ENCODE data around the gene WDR20. TPM values are rescaled to one million over a fixed set of nuclear protein-coding genes. Genes with fewer than 3 reads are reported as not detected.

WDR20 gene
- total RNA-seq, 2 donors from 2014 or later: 12.2 to 15.5 TPM

DNA sequence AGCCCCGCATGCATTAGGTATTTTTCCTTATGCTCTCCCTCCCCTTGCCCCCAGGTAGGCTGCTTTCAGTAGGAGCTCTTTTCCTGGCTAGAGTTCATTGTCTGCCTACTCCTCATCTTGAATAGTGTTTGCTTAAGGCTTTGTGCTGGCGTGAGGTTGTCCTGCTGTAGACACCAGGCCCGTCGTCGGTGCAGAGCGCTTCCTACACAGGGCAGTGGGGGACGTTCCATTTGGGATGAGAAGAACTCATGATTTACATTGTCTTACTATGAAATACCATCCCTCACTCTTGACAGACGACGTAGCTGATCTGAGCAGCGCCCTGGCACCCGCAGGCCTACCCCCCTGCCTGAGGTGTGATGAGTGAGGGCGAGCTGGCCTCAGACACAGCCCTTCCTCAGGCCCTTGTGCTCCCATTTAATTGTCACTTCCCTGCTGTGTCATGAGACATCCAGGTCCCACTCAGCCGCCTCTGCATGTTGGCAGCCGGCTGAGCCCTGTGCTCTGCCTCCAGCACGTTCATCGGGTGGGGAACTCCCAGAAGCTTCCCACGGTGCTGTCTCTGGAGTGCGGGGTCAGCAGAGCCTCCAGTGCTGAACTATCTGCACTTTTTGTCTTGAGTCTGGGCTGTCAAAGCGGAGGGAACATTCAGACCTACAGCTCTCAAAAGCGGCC, 76.0 kb downstream of the WDR20 start:
- no peak overlapping the region for H3K4me3 ChIP-seq
- no peak for ATAC-seq
- no peaks in the 10 kb centered on the region for H3K9me3 ChIP-seq
- H3K27ac ChIP-seq: no peak overlapping the region
- no peaks in the 10 kb centered on the region for H3K36me3 ChIP-seq (replicated peaks in 1 of 2; ENCODE audit: insufficient read depth in 1 of 2, low read depth in 2 of 2)
- WGBS, 2 donors: 86 to 92% methylated on average over 13 to 20 of the region's 20 CpGs
- intact Hi-C loops (cut with DNase I): no loop called here
- H3K27me3 ChIP-seq: no peaks in the 10 kb centered on the region
- DNase-seq: no peak
- TF ChIP-seq, protein P1, sequence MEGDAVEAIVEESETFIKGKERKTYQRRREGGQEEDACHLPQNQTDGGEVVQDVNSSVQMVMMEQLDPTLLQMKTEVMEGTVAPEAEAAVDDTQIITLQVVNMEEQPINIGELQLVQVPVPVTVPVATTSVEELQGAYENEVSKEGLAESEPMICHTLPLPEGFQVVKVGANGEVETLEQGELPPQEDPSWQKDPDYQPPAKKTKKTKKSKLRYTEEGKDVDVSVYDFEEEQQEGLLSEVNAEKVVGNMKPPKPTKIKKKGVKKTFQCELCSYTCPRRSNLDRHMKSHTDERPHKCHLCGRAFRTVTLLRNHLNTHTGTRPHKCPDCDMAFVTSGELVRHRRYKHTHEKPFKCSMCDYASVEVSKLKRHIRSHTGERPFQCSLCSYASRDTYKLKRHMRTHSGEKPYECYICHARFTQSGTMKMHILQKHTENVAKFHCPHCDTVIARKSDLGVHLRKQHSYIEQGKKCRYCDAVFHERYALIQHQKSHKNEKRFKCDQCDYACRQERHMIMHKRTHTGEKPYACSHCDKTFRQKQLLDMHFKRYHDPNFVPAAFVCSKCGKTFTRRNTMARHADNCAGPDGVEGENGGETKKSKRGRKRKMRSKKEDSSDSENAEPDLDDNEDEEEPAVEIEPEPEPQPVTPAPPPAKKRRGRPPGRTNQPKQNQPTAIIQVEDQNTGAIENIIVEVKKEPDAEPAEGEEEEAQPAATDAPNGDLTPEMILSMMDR (IDR thresholded peaks at IDR 0.05): no peak
- TF ChIP-seq POLR2A (IDR thresholded peaks at IDR 0.05): no peak
- H3K4me1 ChIP-seq: no peaks in the 10 kb centered on the region

DNA sequence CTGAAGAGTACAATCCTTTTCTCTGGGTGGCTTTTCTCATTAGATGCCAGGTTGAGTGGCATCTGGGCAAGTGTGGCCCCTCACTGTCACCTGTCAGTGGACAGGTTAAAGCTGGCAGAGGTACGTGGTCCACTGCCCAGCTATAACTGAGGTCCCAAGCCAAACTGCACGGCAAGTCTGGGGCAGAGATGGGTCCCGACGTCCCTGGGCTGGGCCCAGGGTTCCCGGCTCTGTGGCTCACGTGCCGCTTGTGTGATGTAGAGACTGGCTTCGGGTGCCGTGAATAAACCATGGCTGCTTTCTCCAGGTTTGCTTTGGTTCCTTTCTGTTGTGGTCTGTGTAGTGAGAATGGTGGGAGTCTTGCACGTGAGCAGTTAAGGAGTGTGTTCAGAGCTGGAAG, 77.7 kb downstream of the WDR20 start:
- H3K4me1 ChIP-seq: no peaks in the 10 kb centered on the region
- TF ChIP-seq POLR2A (IDR thresholded peaks at IDR 0.05): no peak
- TF ChIP-seq, protein P1 (IDR thresholded peaks at IDR 0.05): no peak
- no peak overlapping the region for H3K4me3 ChIP-seq
- no peak overlapping the region for H3K27ac ChIP-seq
- 96% methylated on average over 10 of the region's 10 CpGs for WGBS, 2 donors
- no peaks in the 10 kb centered on the region for H3K9me3 ChIP-seq
- H3K36me3 ChIP-seq (replicated peaks in 1 of 2; ENCODE audit: insufficient read depth in 1 of 2, low read depth in 2 of 2): no peaks in the 10 kb centered on the region
- no peaks in the 10 kb centered on the region for H3K27me3 ChIP-seq
- DNase-seq: no peak
- ATAC-seq: no peak
- intact Hi-C loops (cut with DNase I): no loop called here

DNA sequence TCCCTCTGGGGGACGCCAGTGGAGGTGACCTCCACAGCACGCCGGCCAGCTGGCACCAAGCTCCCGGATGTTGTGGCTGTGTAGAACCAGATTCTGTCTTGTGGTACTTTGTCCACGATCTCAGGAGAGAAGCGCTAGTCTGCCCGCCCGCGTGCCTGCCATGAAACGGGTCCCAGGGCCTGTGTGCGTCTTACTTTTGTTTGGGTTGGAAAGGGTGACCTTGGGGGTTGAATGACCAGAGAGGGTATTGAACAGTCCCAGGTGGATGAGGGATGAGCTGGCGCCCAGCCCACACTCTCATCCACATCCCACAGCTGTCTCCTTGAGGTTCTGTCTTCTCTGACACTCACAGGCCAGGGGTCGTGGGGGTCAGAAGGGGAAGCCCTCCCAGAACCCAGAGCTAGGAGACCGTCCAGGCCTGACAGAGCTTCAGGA, 78.3 kb downstream of the WDR20 start:
- no peak for ATAC-seq
- Histone ChIP-seq H3K9me3 (no peaks in the 10 kb centered on the region), H3K36me3 (replicated peaks in 1 of 2; ENCODE audit: insufficient read depth in 1 of 2, low read depth in 2 of 2) (no peaks in the 10 kb centered on the region), H3K27ac (no peak overlapping the region), H3K4me3 (no peak overlapping the region), H3K27me3 (no peaks in the 10 kb centered on the region), H3K4me1 (no peaks in the 10 kb centered on the region)
- no peak for TF ChIP-seq POLR2A (IDR thresholded peaks at IDR 0.05)
- TF ChIP-seq, protein P1 (IDR thresholded peaks at IDR 0.05): no peak
- no peak for DNase-seq
- WGBS, 2 donors: 83 to 86% methylated on average over 10 to 14 of the region's 14 CpGs
- intact Hi-C loops (cut with DNase I): no loop called here

DNA sequence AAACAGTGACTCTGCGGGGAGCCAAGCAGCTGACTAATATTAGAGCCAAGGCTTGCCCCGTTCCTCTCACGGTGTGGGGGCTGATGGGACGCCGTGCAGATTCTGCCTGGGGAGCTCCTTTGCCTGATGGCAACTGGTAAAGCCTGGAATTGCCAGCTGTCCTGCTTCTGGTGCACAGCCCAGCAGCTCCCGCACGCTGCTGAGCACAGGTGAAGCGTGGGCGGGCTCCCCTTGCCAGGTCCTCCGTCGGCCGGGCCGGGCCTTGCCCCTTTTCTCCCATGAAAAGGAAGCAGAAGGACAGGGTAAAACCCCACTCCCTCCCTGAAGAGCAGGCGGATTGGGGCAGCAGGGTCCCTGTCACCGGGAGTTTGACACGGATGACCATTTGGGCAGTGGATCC, 79.0 kb downstream of the WDR20 start:
- Histone ChIP-seq H3K4me3 (no peak overlapping the region), H3K36me3 (replicated peaks in 1 of 2; ENCODE audit: insufficient read depth in 1 of 2, low read depth in 2 of 2) (no peaks in the 10 kb centered on the region), H3K27ac (no peak overlapping the region), H3K9me3 (no peaks in the 10 kb centered on the region), H3K4me1 (no peaks in the 10 kb centered on the region), H3K27me3 (no peaks in the 10 kb centered on the region)
- 74 to 83% methylated on average over 12 to 16 of the region's 16 CpGs for WGBS, 2 donors
- TF ChIP-seq POLR2A (IDR thresholded peaks at IDR 0.05): no peak
- TF ChIP-seq, protein P1 (IDR thresholded peaks at IDR 0.05): no peak
- intact Hi-C loops (cut with DNase I): no loop called here
- ATAC-seq (no peak), DNase-seq (no peak)

DNA sequence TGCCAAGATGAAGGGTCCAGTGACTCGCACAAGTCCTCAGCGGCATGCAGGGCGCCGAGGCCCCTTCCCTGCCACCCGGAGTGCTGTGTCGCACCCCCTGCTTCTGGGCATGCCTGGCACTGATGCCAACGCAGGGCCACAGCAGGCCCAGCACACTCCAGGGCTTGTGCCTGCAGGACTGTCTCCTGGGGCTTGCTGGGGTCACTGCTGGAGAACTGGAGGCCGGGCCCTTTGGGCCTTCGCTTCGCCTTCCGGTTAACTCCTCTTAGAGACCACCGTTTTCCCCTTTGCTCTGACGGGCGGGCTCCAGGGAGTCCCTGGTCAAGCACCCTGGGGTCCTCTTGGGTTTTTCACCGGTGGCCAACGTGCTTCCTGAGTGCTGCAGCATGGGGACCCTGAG, 79.6 kb downstream of the WDR20 start:
- intact Hi-C loops (cut with DNase I): no loop called here
- H3K27me3 ChIP-seq: no peaks in the 10 kb centered on the region
- no peaks in the 10 kb centered on the region for H3K9me3 ChIP-seq
- ATAC-seq (no peak), DNase-seq (no peak)
- H3K4me3 ChIP-seq: no peak overlapping the region
- H3K27ac ChIP-seq: no peak overlapping the region
- 92% methylated on average over 15 to 16 of the region's 16 CpGs for WGBS, 2 donors
- TF ChIP-seq POLR2A (IDR thresholded peaks at IDR 0.05): no peak
- TF ChIP-seq, protein P1 (IDR thresholded peaks at IDR 0.05): no peak
- H3K4me1 ChIP-seq: no peaks in the 10 kb centered on the region
- H3K36me3 ChIP-seq (replicated peaks in 1 of 2; ENCODE audit: insufficient read depth in 1 of 2, low read depth in 2 of 2): no peaks in the 10 kb centered on the region
